Activated CD8-positive, alpha-beta T cell treated with anti-CD3 and anti-CD28 coated beads for 36 hours (primary cell): ENCODE data around the gene TMPRSS9. TPM values are rescaled to one million over a fixed set of nuclear protein-coding genes. Genes with fewer than 3 reads are reported as not detected.

Experiments used
- ATAC-seq: fragments of 200-7000 bp; cut with Tn5 transposase; one replicate; pipeline ENCODE4 v1.10.0; 2021; ENCODE audit warnings: mild to moderate bottlenecking, moderate library complexity
- CTCF ChIA-PET: fragments of 350-600 bp; sonication (Branson Sonifier 250); formaldehyde crosslinking; loops from one replicate; lab custom pipeline; 2021; ENCODE audit warnings: antibody characterized with exemption; lab: Charles Lee
- POLR2A ChIA-PET: fragments of 350-600 bp; sonication (Branson Sonifier 250); formaldehyde crosslinking; loops from one replicate; lab custom pipeline; 2021; ENCODE audit warnings: antibody characterized with exemption; lab: Charles Lee
- DNase-seq: peaks from one replicate; pipeline ENCODE4 v3.0.0-alpha.2; 2020
- H3K27ac Mint-ChIP-seq: one replicate; pipeline ENCODE4 v1.8.0; 2021; ENCODE audit warnings: mild to moderate bottlenecking, mixed read lengths
- H3K27me3 Mint-ChIP-seq: one replicate; pipeline ENCODE4 v1.8.0; 2021; ENCODE audit warnings: mixed read lengths
- H3K36me3 Mint-ChIP-seq: one replicate; pipeline ENCODE4 v1.8.0; 2021; ENCODE audit warnings: low read depth, mixed read lengths
- H3K4me1 Mint-ChIP-seq: one replicate; pipeline ENCODE4 v1.8.0; 2021; ENCODE audit warnings: low read depth, mixed read lengths
- H3K4me3 Mint-ChIP-seq: one replicate; pipeline ENCODE4 v1.8.0; 2021; ENCODE audit warnings: mild to moderate bottlenecking, moderate library complexity, mixed read lengths
- H3K9me3 Mint-ChIP-seq: one replicate; pipeline ENCODE4 v1.8.0; 2021; ENCODE audit warnings: mixed read lengths
- CTCF ChIP-seq: fragments of 200-600 bp; IDR thresholded peaks from one replicate; pipeline ENCODE4 v1.8.0; 2022; ENCODE audit warnings: antibody characterized with exemption, mild to moderate bottlenecking
- intact Hi-C: fragments of 100-400 bp; cut with micrococcal nuclease; formaldehyde crosslinking; loops from one replicate; pipeline ENCODE4 v1.10.0; 2022
- total RNA-seq, 2 experiments: library from RNA; stranded (reverse); gene quantifications; one replicate each; pipeline ENCODE4 v1.2.3, GENCODE V29; 2021

TMPRSS9 gene
- total RNA-seq, 2 experiments from 2014 or later, result not detected

- Mint-ChIP-seq H3K4me1 (peaks cover 29% of the 10 kb centered on the region), H3K9me3 (no peaks in the 10 kb centered on the region), H3K36me3 (peaks cover 16% of the 10 kb centered on the region), H3K27ac (peak overlapping the region; percentile 4), H3K27me3 (no peaks in the 10 kb centered on the region), H3K4me3 (peak overlapping the region; percentile 82)
- CTCF ChIA-PET, result interaction anchor here (1.4 kb wide), 1 partner anchor 157 kb away, joined by 4 read pairs; no protein-coding TSS in a partner anchor
- no peak for TF ChIP-seq CTCF
- no peak for ATAC-seq
- DNase-seq, result no peak
- POLR2A ChIA-PET, result interaction anchor here (0.6 to 2.7 kb wide), 9 partner anchors 10 to 171 kb away, joined by 3 to 10 read pairs (median 3); partner anchors contain the start of gene TIMM13
- intact Hi-C loops, result no loop called here
These were observed 94.3 kb downstream of the TMPRSS9 start for GRCh38 chr19:2454199-2454961.

- H3K4me1 Mint-ChIP-seq, result peaks cover 27% of the 10 kb centered on the region
- H3K27ac Mint-ChIP-seq, result peak overlapping the region; percentile 57
- POLR2A ChIA-PET, result interaction anchor here (0.6 to 2.8 kb wide), 9 partner anchors 7 to 166 kb away, joined by 3 to 11 read pairs (median 4); partner anchors contain the start of genes GADD45B and TIMM13
- intact Hi-C loops, result no loop called here
- peaks cover 14% of the 10 kb centered on the region for H3K36me3 Mint-ChIP-seq
- CTCF ChIA-PET, result interaction anchor here (1.4 to 2.2 kb wide), 2 partner anchors 156 kb away, joined by 4 to 6 read pairs; no protein-coding TSS in a partner anchor
- no peak for TF ChIP-seq CTCF
- no peaks in the 10 kb centered on the region for H3K27me3 Mint-ChIP-seq
- ATAC-seq, result no peak
- peak overlapping the region; percentile 82 for H3K4me3 Mint-ChIP-seq
- DNase-seq, result no peak
- no peaks in the 10 kb centered on the region for H3K9me3 Mint-ChIP-seq
These were observed 95.1 kb downstream of the TMPRSS9 start for GRCh38 chr19:2454962-2455850.

GRCh38 chr19:2455851-2456570 lies 95.9 kb downstream of the TMPRSS9 start:
- peaks cover 25% of the 10 kb centered on the region for H3K4me1 Mint-ChIP-seq
- H3K36me3 Mint-ChIP-seq, result peaks cover 13% of the 10 kb centered on the region
- H3K9me3 Mint-ChIP-seq, result no peaks in the 10 kb centered on the region
- DNase-seq (peak; percentile 69), ATAC-seq (peak; percentile 50)
- peak overlapping the region; percentile 82 for H3K4me3 Mint-ChIP-seq
- intact Hi-C loops, result no loop called here
- no peaks in the 10 kb centered on the region for H3K27me3 Mint-ChIP-seq
- H3K27ac Mint-ChIP-seq, result peak overlapping the region; percentile 91
- CTCF ChIA-PET, result interaction anchor here (0.7 to 2.2 kb wide), 3 partner anchors 155 to 194 kb away, joined by 3 to 6 read pairs (median 6); no protein-coding TSS in a partner anchor
- POLR2A ChIA-PET, result interaction anchor here (0.6 to 2.8 kb wide), 15 partner anchors 8 to 185 kb away, joined by 3 to 13 read pairs (median 4); partner anchors contain the start of genes GADD45B and TIMM13
- TF ChIP-seq CTCF, result no peak

GRCh38 chr19:2457394-2458037 lies 97.5 kb downstream of the TMPRSS9 start:
- no peak for ATAC-seq
- Mint-ChIP-seq H3K4me3 (peak overlapping the region; percentile 74), H3K27ac (peak overlapping the region; percentile 87), H3K4me1 (peaks cover 30% of the 10 kb centered on the region), H3K27me3 (no peaks in the 10 kb centered on the region), H3K36me3 (peaks cover 8% of the 10 kb centered on the region), H3K9me3 (no peaks in the 10 kb centered on the region)
- DNase-seq, result no peak
- ChIA-PET CTCF (interaction anchor here (1.3 to 2.2 kb wide), 4 partner anchors 19 to 180 kb away, joined by 5 to 8 read pairs (median 6); no protein-coding TSS in a partner anchor), POLR2A (interaction anchor here (0.8 to 2.8 kb wide), 9 partner anchors 12 to 187 kb away, joined by 3 to 13 read pairs (median 5); partner anchors contain the start of genes GADD45B and TIMM13)
- intact Hi-C loops, result no loop called here
- no peak for TF ChIP-seq CTCF
